Gastrocnemius medialis (tissue), 4 donors: ENCODE measurements around the gene CASK.

ENCODE experiments used
- POLR2A ChIP-seq, 2 donors: fragments of 450-650 bp; IDR thresholded peaks; one replicate each; pipeline ENCODE4 v1.6.1; 2017; ENCODE audit warnings: antibody characterized with exemption in 2 of 2, mild to moderate bottlenecking in 2 of 2, moderate library complexity in 2 of 2
- TF ChIP-seq, protein P1 (sequence below), 5 experiments: fragments of 450-650 bp in 3 of 5; fragments of 200-600 bp in 2 of 5; sonication (generic) in 2 of 5; IDR thresholded peaks in 4 of 5; conservative IDR thresholded peaks in 1 of 5; 1 replicate in 4 of 5; 2 replicates in 1 of 5; pipeline ENCODE4 v1.5.1; 2016 to 2019; ENCODE audit warnings: antibody characterized with exemption in 5 of 5, mild to moderate bottlenecking in 3 of 5, moderate library complexity in 3 of 5

DNA sequence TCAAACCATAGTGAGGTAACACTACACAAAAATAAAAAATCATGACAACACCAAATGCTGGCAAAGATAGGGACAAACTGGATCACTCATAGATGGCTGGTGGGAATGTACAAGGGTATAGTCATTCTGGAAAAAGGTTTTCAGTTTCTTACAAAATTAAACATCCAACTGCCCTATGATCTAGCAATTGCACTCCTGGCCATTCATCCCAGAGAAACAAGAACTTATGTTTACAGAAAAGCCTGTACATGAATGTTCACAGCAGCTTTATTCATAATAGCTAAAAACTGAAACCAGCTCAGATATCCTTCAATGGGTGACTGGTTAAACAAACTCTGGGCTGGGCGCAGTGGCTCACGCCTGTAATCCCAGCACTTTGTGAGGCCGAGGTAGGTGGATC lies 432.9 kb downstream of the CASK start:
- TF ChIP-seq, protein P1, sequence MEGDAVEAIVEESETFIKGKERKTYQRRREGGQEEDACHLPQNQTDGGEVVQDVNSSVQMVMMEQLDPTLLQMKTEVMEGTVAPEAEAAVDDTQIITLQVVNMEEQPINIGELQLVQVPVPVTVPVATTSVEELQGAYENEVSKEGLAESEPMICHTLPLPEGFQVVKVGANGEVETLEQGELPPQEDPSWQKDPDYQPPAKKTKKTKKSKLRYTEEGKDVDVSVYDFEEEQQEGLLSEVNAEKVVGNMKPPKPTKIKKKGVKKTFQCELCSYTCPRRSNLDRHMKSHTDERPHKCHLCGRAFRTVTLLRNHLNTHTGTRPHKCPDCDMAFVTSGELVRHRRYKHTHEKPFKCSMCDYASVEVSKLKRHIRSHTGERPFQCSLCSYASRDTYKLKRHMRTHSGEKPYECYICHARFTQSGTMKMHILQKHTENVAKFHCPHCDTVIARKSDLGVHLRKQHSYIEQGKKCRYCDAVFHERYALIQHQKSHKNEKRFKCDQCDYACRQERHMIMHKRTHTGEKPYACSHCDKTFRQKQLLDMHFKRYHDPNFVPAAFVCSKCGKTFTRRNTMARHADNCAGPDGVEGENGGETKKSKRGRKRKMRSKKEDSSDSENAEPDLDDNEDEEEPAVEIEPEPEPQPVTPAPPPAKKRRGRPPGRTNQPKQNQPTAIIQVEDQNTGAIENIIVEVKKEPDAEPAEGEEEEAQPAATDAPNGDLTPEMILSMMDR (IDR thresholded peaks at IDR 0.05 in 4 of 5, conservative IDR thresholded peaks at IDR 0.05 in 1 of 5), result no peak
- no peak for TF ChIP-seq POLR2A (IDR thresholded peaks at IDR 0.05)
